Endothelial cell (in vitro differentiated cells): Measurements from ENCODE around the gene CHAT. TPM values are rescaled to one million over a fixed set of nuclear protein-coding genes. Genes with fewer than 3 reads are reported as not detected.
"Not testable (repeated sequence)": the region's sequence is repeated elsewhere in the genome, so short reads cannot be mapped to it uniquely, and the experiment has no call there.

Experiments
- DNase-seq: peaks from one replicate; pipeline ENCODE4 v3.0.0; 2021; ENCODE audit warnings: low spot score
- H3K27ac Mint-ChIP-seq: one replicate; pipeline ENCODE4 v1.8.0; 2021; ENCODE audit warnings: mixed read lengths, inconsistent platforms; ENCODE audit not compliant: unreplicated experiment
- H3K27me3 Mint-ChIP-seq: one replicate; pipeline ENCODE4 v1.8.0; 2021; ENCODE audit warnings: mild to moderate bottlenecking, moderate library complexity, mixed read lengths, inconsistent platforms; ENCODE audit not compliant: unreplicated experiment
- H3K36me3 Mint-ChIP-seq: one replicate; pipeline ENCODE4 v1.8.0; 2021; ENCODE audit warnings: mild to moderate bottlenecking, low read depth, mixed read lengths, inconsistent platforms; ENCODE audit not compliant: unreplicated experiment
- H3K4me1 Mint-ChIP-seq: one replicate; pipeline ENCODE4 v1.8.0; 2021; ENCODE audit warnings: mild to moderate bottlenecking, mixed read lengths, inconsistent platforms; ENCODE audit not compliant: unreplicated experiment
- H3K4me3 Mint-ChIP-seq: one replicate; pipeline ENCODE4 v1.8.0; 2021; ENCODE audit warnings: mild to moderate bottlenecking, mixed read lengths, inconsistent platforms; ENCODE audit not compliant: unreplicated experiment
- H3K9me3 Mint-ChIP-seq: one replicate; pipeline ENCODE4 v1.8.0; 2021; ENCODE audit warnings: mixed read lengths, inconsistent platforms; ENCODE audit not compliant: unreplicated experiment
- CTCF ChIP-seq: fragments of 200-600 bp; sonication (generic); IDR thresholded peaks from one replicate; pipeline ENCODE4 v1.5.0; 2021; ENCODE audit warnings: antibody characterized with exemption; ENCODE audit not compliant: unreplicated experiment
- total RNA-seq: library from RNA; stranded (reverse); fragmentation: NEBNext Ultra II Directional; extraction: Animal tissue kit (Norgen Biotek cat#: 25700); gene quantifications from one replicate; pipeline ENCODE4 v1.2.1, GENCODE V29; 2021; ENCODE audit not compliant: unreplicated experiment

Gene CHAT
- total RNA-seq, 1 donor from 2014 or later: 0.23 TPM

- no peaks in the 10 kb centered on the region for H3K4me1 Mint-ChIP-seq
- DNase-seq: no peak
- no peaks in the 10 kb centered on the region for H3K27me3 Mint-ChIP-seq
- H3K9me3 Mint-ChIP-seq: no peaks in the 10 kb centered on the region
- H3K27ac Mint-ChIP-seq: no peak overlapping the region
- no peaks in the 10 kb centered on the region for H3K36me3 Mint-ChIP-seq
- no peak for TF ChIP-seq CTCF
- H3K4me3 Mint-ChIP-seq: no peak overlapping the region
Observed at GRCh38 chr10:49668684-49669083, 54.8 kb downstream of the CHAT start.

- Mint-ChIP-seq H3K36me3 (no peaks in the 10 kb centered on the region), H3K4me1 (peaks cover 4% of the 10 kb centered on the region), H3K4me3 (peak overlapping the region; percentile 61), H3K27ac (no peak overlapping the region), H3K9me3 (no peaks in the 10 kb centered on the region), H3K27me3 (peaks cover 4% of the 10 kb centered on the region)
- no peak for TF ChIP-seq CTCF
- no peak for DNase-seq
Observed at GRCh38 chr10:49678827-49679479, 65.1 kb downstream of the CHAT start.

GRCh38 chr10:49679480-49679893 lies 65.7 kb downstream of the CHAT start, which contains the start of gene C10orf53:
C10orf53 (plus strand) TSS chr10:49679651; CDS start chr10:49679698, 47 bp downstream.
- peaks cover 4% of the 10 kb centered on the region for H3K4me1 Mint-ChIP-seq
- no peak within 1 kb of the TSS for H3K27ac Mint-ChIP-seq
- H3K27me3 Mint-ChIP-seq: peaks cover 4% of the 10 kb centered on the region
- TF ChIP-seq CTCF: no peak
- H3K9me3 Mint-ChIP-seq: no peaks in the 10 kb centered on the region
- H3K36me3 Mint-ChIP-seq: no peaks in the 10 kb centered on the region
- peak within 1 kb of the TSS; percentile 61 for H3K4me3 Mint-ChIP-seq
- peak; percentile 84 for DNase-seq

GRCh38 chr10:49682449-49682848 lies 68.6 kb downstream of the CHAT start:
- H3K4me3 Mint-ChIP-seq, H3K9me3 Mint-ChIP-seq, H3K36me3 Mint-ChIP-seq, DNase-seq, H3K4me1 Mint-ChIP-seq, H3K27me3 Mint-ChIP-seq, H3K27ac Mint-ChIP-seq: not testable (repeated sequence)

GRCh38 chr10:49682879-49683278 lies 69.0 kb downstream of the CHAT start:
- H3K27ac Mint-ChIP-seq: no peak overlapping the region
- H3K4me1 Mint-ChIP-seq: peaks cover 4% of the 10 kb centered on the region
- peaks cover 5% of the 10 kb centered on the region for H3K36me3 Mint-ChIP-seq
- no peak for TF ChIP-seq CTCF
- no peak overlapping the region for H3K4me3 Mint-ChIP-seq
- H3K27me3 Mint-ChIP-seq: peaks cover 8% of the 10 kb centered on the region
- no peaks in the 10 kb centered on the region for H3K9me3 Mint-ChIP-seq
- no peak for DNase-seq
